ENCODE results near the gene ROS1.

Gene ROS1

DNA sequence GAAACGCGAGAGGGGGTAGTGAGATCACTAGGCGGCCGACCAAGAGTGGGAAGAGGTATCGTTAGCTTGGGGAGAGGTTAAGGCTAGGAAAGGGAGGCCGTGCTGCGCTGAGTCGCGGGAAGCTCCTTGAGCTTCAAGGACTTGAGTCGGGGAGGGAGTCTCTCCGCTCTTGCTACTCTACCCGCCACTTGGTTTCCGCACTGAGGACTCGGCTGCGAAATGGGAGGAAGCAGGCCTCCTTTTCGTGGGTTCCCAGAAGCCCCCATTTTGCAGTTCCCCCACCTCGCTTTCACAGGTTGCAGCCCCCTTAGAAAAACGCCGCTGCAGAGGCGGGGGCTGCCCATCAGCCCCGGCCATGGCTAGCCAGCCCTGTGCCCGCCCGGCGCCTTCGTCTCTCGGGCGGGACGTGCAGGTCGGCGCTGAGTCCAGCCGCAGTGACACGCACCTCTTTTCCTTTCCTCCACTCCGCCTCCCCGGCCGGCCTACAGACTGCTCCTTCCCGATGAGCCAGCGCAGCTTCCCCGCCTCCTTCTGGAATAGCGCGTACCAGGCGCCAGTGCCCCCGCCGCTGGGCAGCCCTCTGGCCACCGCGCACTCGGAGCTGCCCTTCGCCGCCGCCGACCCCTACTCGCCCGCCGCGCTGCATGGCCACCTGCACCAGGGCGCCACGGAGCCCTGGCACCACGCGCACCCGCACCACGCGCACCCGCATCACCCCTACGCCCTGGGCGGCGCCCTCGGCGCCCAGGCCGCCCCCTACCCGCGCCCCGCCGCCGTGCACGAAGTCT is 155.5 kb downstream of the ROS1 start:
- Histone ChIP-seq H3K79me2 (ENCODE audit: low read length) (no peaks in the 10 kb centered on the region), H3K4me3 (ENCODE audit: low read length) (no peak overlapping the region), H4K20me1 (ENCODE audit: insufficient read depth, low read length) (no peaks in the 10 kb centered on the region), H3K27ac (ENCODE audit: low read length) (no peak overlapping the region), H2AFZ (ENCODE audit: low read depth, low read length) (no peak overlapping the region), H3K27me3 (ENCODE audit: low read depth, low read length) (0 out of 2 replicates have a peak, but pooled peaks cover 4% of the 10 kb centered on the region), H3K9ac (ENCODE audit: low read length) (no peak overlapping the region), H3K4me2 (ENCODE audit: low read length) (no peak overlapping the region), H3K36me3 (replicated peaks; ENCODE audit: low read depth, low read length) (no peaks in the 10 kb centered on the region), H3K4me1 (ENCODE audit: low read length) (no peaks in the 10 kb centered on the region), H3K9me3 (ENCODE audit: insufficient read depth, low read length) (no peaks in the 10 kb centered on the region)
- TF ChIP-seq EZH2phosphoT487 (IDR thresholded peaks at IDR 0.05; ENCODE audit: low read depth) = no peak
- TF ChIP-seq, protein P1, sequence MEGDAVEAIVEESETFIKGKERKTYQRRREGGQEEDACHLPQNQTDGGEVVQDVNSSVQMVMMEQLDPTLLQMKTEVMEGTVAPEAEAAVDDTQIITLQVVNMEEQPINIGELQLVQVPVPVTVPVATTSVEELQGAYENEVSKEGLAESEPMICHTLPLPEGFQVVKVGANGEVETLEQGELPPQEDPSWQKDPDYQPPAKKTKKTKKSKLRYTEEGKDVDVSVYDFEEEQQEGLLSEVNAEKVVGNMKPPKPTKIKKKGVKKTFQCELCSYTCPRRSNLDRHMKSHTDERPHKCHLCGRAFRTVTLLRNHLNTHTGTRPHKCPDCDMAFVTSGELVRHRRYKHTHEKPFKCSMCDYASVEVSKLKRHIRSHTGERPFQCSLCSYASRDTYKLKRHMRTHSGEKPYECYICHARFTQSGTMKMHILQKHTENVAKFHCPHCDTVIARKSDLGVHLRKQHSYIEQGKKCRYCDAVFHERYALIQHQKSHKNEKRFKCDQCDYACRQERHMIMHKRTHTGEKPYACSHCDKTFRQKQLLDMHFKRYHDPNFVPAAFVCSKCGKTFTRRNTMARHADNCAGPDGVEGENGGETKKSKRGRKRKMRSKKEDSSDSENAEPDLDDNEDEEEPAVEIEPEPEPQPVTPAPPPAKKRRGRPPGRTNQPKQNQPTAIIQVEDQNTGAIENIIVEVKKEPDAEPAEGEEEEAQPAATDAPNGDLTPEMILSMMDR (IDR thresholded peaks at IDR 0.05; ENCODE audit: low read depth, low read length) = no peak

DNA sequence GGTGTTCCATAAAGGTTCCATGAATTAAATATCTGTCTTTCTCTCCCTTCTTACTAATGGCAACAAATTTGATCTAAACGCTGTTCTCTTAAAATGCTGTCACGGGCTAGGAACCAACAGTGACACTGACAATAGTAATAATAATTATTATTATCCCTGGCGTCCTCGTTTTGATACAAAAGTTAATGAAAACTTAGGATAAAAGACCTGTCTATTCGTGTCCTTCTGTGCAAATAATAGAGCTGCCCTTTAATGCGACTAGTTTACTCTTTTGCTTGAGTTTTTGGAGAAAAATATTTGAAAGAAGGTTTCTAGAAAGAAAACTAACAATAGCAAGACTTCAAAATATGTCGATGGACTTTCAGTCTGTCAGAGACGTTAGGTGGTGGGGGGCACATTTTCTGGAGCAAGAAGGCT is 156.1 kb downstream of the ROS1 start:
- Histone ChIP-seq H2AFZ (ENCODE audit: low read depth, low read length) (no peak overlapping the region), H3K9me3 (ENCODE audit: insufficient read depth, low read length) (no peaks in the 10 kb centered on the region), H3K4me1 (ENCODE audit: low read length) (no peaks in the 10 kb centered on the region), H3K36me3 (replicated peaks; ENCODE audit: low read depth, low read length) (no peaks in the 10 kb centered on the region), H3K27ac (ENCODE audit: low read length) (no peak overlapping the region), H3K4me2 (ENCODE audit: low read length) (no peak overlapping the region), H3K4me3 (ENCODE audit: low read length) (no peak overlapping the region), H3K27me3 (ENCODE audit: low read depth, low read length) (0 out of 2 replicates have a peak, but pooled peaks cover 4% of the 10 kb centered on the region), H3K79me2 (ENCODE audit: low read length) (no peaks in the 10 kb centered on the region), H4K20me1 (ENCODE audit: insufficient read depth, low read length) (no peaks in the 10 kb centered on the region), H3K9ac (ENCODE audit: low read length) (no peak overlapping the region)
- TF ChIP-seq, protein P1 (IDR thresholded peaks at IDR 0.05; ENCODE audit: low read depth, low read length) = no peak
- no peak for TF ChIP-seq EZH2phosphoT487 (IDR thresholded peaks at IDR 0.05; ENCODE audit: low read depth)

DNA sequence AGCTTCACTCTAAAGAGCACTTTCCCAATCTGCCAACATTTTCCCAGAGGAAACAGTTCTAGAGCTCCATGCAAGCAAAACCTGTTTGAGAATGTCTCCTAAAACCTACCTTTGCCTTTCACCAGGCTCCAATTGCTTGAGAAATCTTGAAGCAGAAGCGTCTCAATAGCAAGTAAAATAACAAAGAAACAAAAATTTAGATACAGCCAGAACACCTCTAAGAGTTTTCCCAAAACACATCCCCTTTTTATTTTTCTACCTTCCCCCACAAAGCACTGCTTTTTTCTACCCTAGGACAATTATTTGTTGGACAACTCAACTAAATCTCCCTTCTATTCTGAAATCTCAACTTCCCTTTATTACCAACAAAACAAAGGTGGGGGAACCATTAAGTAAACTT is 156.8 kb downstream of the ROS1 start:
- H3K4me2 ChIP-seq (ENCODE audit: low read length) = no peak overlapping the region
- H3K36me3 ChIP-seq (replicated peaks; ENCODE audit: low read depth, low read length) = no peaks in the 10 kb centered on the region
- TF ChIP-seq, protein P1 (IDR thresholded peaks at IDR 0.05; ENCODE audit: low read depth, low read length) = no peak
- TF ChIP-seq EZH2phosphoT487 (IDR thresholded peaks at IDR 0.05; ENCODE audit: low read depth) = no peak
- no peak overlapping the region for H3K9ac ChIP-seq (ENCODE audit: low read length)
- H4K20me1 ChIP-seq (ENCODE audit: insufficient read depth, low read length) = no peaks in the 10 kb centered on the region
- no peaks in the 10 kb centered on the region for H3K4me1 ChIP-seq (ENCODE audit: low read length)
- H3K4me3 ChIP-seq (ENCODE audit: low read length) = no peak overlapping the region
- no peak overlapping the region for H2AFZ ChIP-seq (ENCODE audit: low read depth, low read length)
- no peaks in the 10 kb centered on the region for H3K79me2 ChIP-seq (ENCODE audit: low read length)
- H3K27me3 ChIP-seq (ENCODE audit: low read depth, low read length) = no peaks in the 10 kb centered on the region
- no peak overlapping the region for H3K27ac ChIP-seq (ENCODE audit: low read length)
- no peaks in the 10 kb centered on the region for H3K9me3 ChIP-seq (ENCODE audit: insufficient read depth, low read length)

DNA sequence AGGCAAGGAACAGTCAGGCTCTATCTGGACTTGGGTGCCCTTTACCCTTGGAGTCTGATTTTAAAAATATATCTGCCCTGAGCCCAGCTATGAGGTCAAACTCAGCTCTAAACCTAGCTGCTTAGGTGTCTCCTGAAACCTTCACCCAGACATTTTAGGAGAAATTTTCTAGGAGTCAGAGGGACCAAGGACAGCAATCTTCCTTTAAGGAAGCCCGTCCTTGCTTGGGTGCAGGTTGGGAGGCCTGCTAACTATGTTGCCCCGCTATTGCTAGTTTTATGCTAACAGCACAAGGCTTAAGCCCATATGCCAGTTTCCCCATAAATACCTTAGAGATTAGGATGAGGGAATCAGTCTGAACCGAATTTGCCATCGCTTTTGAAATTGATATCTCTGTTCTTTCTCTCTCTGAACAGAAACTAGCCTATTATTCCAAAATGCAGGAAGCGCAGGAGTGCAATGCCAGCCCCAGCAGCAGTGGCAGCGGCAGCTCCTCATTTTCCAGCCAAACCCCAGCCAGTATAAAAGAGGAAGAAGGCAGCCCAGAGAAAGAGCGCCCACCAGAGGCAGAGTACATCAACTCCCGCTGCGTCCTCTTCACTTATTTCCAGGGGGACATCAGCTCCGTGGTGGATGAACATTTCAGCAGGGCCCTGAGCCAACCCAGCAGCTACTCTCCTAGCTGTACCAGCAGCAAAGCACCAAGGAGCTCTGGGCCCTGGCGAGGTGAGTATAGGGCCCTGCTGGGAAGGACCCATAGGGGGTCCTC is 157.8 kb downstream of the ROS1 start:
- H3K4me2 ChIP-seq (ENCODE audit: low read length) = no peak overlapping the region
- H3K27me3 ChIP-seq (ENCODE audit: low read depth, low read length) = no peaks in the 10 kb centered on the region
- no peaks in the 10 kb centered on the region for H3K9me3 ChIP-seq (ENCODE audit: insufficient read depth, low read length)
- no peak overlapping the region for H3K4me3 ChIP-seq (ENCODE audit: low read length)
- H3K27ac ChIP-seq (ENCODE audit: low read length) = no peak overlapping the region
- H3K9ac ChIP-seq (ENCODE audit: low read length) = no peak overlapping the region
- H3K4me1 ChIP-seq (ENCODE audit: low read length) = no peaks in the 10 kb centered on the region
- H3K36me3 ChIP-seq (replicated peaks; ENCODE audit: low read depth, low read length) = no peaks in the 10 kb centered on the region
- H4K20me1 ChIP-seq (ENCODE audit: insufficient read depth, low read length) = no peaks in the 10 kb centered on the region
- H3K79me2 ChIP-seq (ENCODE audit: low read length) = no peaks in the 10 kb centered on the region
- no peak overlapping the region for H2AFZ ChIP-seq (ENCODE audit: low read depth, low read length)
- TF ChIP-seq EZH2phosphoT487 (IDR thresholded peaks at IDR 0.05; ENCODE audit: low read depth) = no peak
- TF ChIP-seq, protein P1 (IDR thresholded peaks at IDR 0.05; ENCODE audit: low read depth, low read length) = no peak

Measured in OCI-LY3 (cell line).